Breast epithelium (tissue), 4 donors: ENCODE data around the gene SGCA. TPM values are rescaled to one million over a fixed set of nuclear protein-coding genes. Genes with fewer than 3 reads are reported as not detected.

Experiments used
- DNase-seq, 2 donors: peaks; one replicate each; pipeline ENCODE4 v3.0.0-alpha.2; 2019; ENCODE audit warnings: low spot score in 2 of 2
- H3K27ac ChIP-seq, 2 donors: fragments of 200-600 bp; sonication (generic) in 1 of 2; one replicate each; pipeline ENCODE4 v1.5.1; 2016 to 2019; ENCODE audit warnings: mild to moderate bottlenecking in 1 of 2
- H3K27me3 ChIP-seq, 2 donors: fragments of 200-600 bp; sonication (generic) in 1 of 2; one replicate each; pipeline versions ENCODE4 v1.5.1 to v1.6.0; 2017 to 2019; ENCODE audit warnings: control low read depth in 1 of 2, mild to moderate bottlenecking in 1 of 2
- H3K36me3 ChIP-seq: fragments of 200-600 bp; one replicate; pipeline ENCODE4 v1.5.1; 2019
- H3K4me1 ChIP-seq, 2 donors: fragments of 200-600 bp; sonication (generic); one replicate each; pipeline ENCODE4 v1.5.1; 2016 to 2019; ENCODE audit warnings: control low read depth in 1 of 2
- H3K4me3 ChIP-seq, 3 donors: fragments of 200-600 bp; sonication (generic); 1 replicate in 2 of 3; 2 replicates in 1 of 3; pipeline ENCODE4 v1.5.1; 2016 to 2019; ENCODE audit warnings: mild to moderate bottlenecking in 3 of 3, moderate library complexity in 2 of 3
- H3K9me3 ChIP-seq, 2 donors: fragments of 200-600 bp; sonication (generic) in 1 of 2; one replicate each; pipeline ENCODE4 v1.5.1; 2016 to 2019; ENCODE audit warnings: control low read depth in 1 of 2
- CTCF ChIP-seq, 3 donors: fragments of 450-650 bp; IDR thresholded peaks; one replicate each; pipeline ENCODE4 v1.5.1; 2016 to 2017; ENCODE audit warnings: antibody characterized with exemption in 3 of 3, mild to moderate bottlenecking in 3 of 3, moderate library complexity in 3 of 3
- POLR2A ChIP-seq: fragments of 450-650 bp; IDR thresholded peaks from one replicate; pipeline ENCODE4 v1.6.1; 2016; ENCODE audit warnings: antibody characterized with exemption, mild to moderate bottlenecking, moderate library complexity
- POLR2AphosphoS5 ChIP-seq, 3 donors: sonication (generic); formaldehyde crosslinking; IDR thresholded peaks; one replicate each; pipeline ENCODE4 v1.6.1; 2017; ENCODE audit warnings: antibody characterized with exemption in 3 of 3
- intact Hi-C: fragments of 100-400 bp; cut with DNase I; formaldehyde crosslinking; loops from one replicate; pipeline ENCODE4 v1.15.1; 2023; ENCODE audit warnings: low total_unique reads
- total RNA-seq, 3 donors: library from RNA; depleted of rRNA; stranded (reverse); fragments of >200 nt; gene quantifications; one replicate each; pipeline ENCODE4 v1.1.0, GENCODE V29; 2016

The SGCA gene
- 1 to 10 TPM in 1 of 3 donors, under 1 TPM in 2; 0.33 to 2.6 (median 0.73) TPM for total RNA-seq

GRCh38 chr17:50165867-50166517 is at the start of gene SGCA:
SGCA (plus strand) TSS chr17:50166005; CDS start chr17:50166041, 36 bp downstream.
- peak within 1 kb of the TSS; percentile 0 to 29 for H3K27ac ChIP-seq
- peak within 1 kb of the TSS in 1 of 3 donors; percentile 20 for H3K4me3 ChIP-seq
- no peaks in the 10 kb centered on the region for H3K36me3 ChIP-seq
- TF ChIP-seq CTCF (IDR thresholded peaks at IDR 0.05) = no peak
- no peak for TF ChIP-seq POLR2A
- no peak for TF ChIP-seq POLR2AphosphoS5 (IDR thresholded peaks at IDR 0.05)
- peaks cover 0 to 3% of the 10 kb centered on the region in 2 donors for H3K4me1 ChIP-seq
- intact Hi-C loops = no loop called here
- no peaks in the 10 kb centered on the region for H3K27me3 ChIP-seq
- no peaks in the 10 kb centered on the region for H3K9me3 ChIP-seq
- DNase-seq = no peak

GRCh38 chr17:50117202-50118051 is 48.4 kb upstream of the SGCA start:
- no peaks in the 10 kb centered on the region for H3K27me3 ChIP-seq
- peaks cover 0 to 7% of the 10 kb centered on the region in 2 donors for H3K4me1 ChIP-seq
- no peaks in the 10 kb centered on the region for H3K9me3 ChIP-seq
- H3K36me3 ChIP-seq = no peaks in the 10 kb centered on the region
- peak in 1 of 2 donors; percentile 72 for DNase-seq
- H3K4me3 ChIP-seq = peak overlapping the region in 2 of 3 donors; percentile 26 to 53
- intact Hi-C loops = no loop called here
- no peak for TF ChIP-seq POLR2AphosphoS5 (IDR thresholded peaks at IDR 0.05)
- no peak for TF ChIP-seq POLR2A
- TF ChIP-seq CTCF (IDR thresholded peaks at IDR 0.05) = peak; percentile 39 to 75 (median 54)
- no peak overlapping the region for H3K27ac ChIP-seq

GRCh38 chr17:50118076-50118827 is 47.6 kb upstream of the SGCA start:
- Histone ChIP-seq H3K27me3 (no peaks in the 10 kb centered on the region), H3K27ac (no peak overlapping the region)
- intact Hi-C loops = no loop called here

GRCh38 chr17:50118828-50119218 is 47.0 kb upstream of the SGCA start:
- intact Hi-C loops = no loop called here
- DNase-seq = no peak
- H3K4me3 ChIP-seq = no peak overlapping the region
- TF ChIP-seq POLR2AphosphoS5 (IDR thresholded peaks at IDR 0.05) (no peak), CTCF (IDR thresholded peaks at IDR 0.05) (no peak), POLR2A (no peak)
- no peaks in the 10 kb centered on the region for H3K9me3 ChIP-seq
- H3K36me3 ChIP-seq = no peaks in the 10 kb centered on the region
- peaks cover 0 to 7% of the 10 kb centered on the region in 2 donors for H3K4me1 ChIP-seq
- no peaks in the 10 kb centered on the region for H3K27me3 ChIP-seq
- H3K27ac ChIP-seq = no peak overlapping the region

More at GRCh38 chr17:50118076-50118827, 47.6 kb upstream of the SGCA start:
- Histone ChIP-seq H3K9me3 (no peaks in the 10 kb centered on the region), H3K4me1 (peaks cover 0 to 7% of the 10 kb centered on the region in 2 donors), H3K36me3 (no peaks in the 10 kb centered on the region), H3K4me3 (no peak overlapping the region)
- DNase-seq = peak in 1 of 2 donors; percentile 85
- no peak for TF ChIP-seq POLR2A
- no peak for TF ChIP-seq CTCF (IDR thresholded peaks at IDR 0.05)
- TF ChIP-seq POLR2AphosphoS5 (IDR thresholded peaks at IDR 0.05) = no peak
